ENCODE results near the gene GOLGA8K.
"Not testable (repeated sequence)": the region's sequence is repeated elsewhere in the genome, so short reads cannot be mapped to it uniquely, and the experiment has no call there.

GOLGA8K gene

GRCh38 chr15:32403192-32403591, at the start of gene GOLGA8K:
GOLGA8K (minus strand) TSS chr15:32403292; CDS start chr15:32403194, 98 bp downstream.
- not testable (repeated sequence) for H3K79me2 ChIP-seq (ENCODE audit: control insufficient read depth, insufficient read depth, low read length, unreplicated experiment); H3K36me3 ChIP-seq (ENCODE audit: insufficient read depth, low read length); H3K27me3 ChIP-seq (ENCODE audit: insufficient read depth, low read length); H3K4me3 ChIP-seq (ENCODE audit: low read depth, low read length); H2AFZ ChIP-seq (ENCODE audit: low read length, unreplicated experiment); H3K27ac ChIP-seq (ENCODE audit: low read depth, low read length); H3K4me1 ChIP-seq (ENCODE audit: control insufficient read depth, insufficient read depth, low read length, unreplicated experiment)

- not testable (repeated sequence) for H2AFZ ChIP-seq (ENCODE audit: low read length, unreplicated experiment); H3K4me1 ChIP-seq (ENCODE audit: control insufficient read depth, insufficient read depth, low read length, unreplicated experiment); H3K4me3 ChIP-seq (ENCODE audit: low read depth, low read length); H3K79me2 ChIP-seq (ENCODE audit: control insufficient read depth, insufficient read depth, low read length, unreplicated experiment); H3K27ac ChIP-seq (ENCODE audit: low read depth, low read length); H3K27me3 ChIP-seq (ENCODE audit: insufficient read depth, low read length); H3K36me3 ChIP-seq (ENCODE audit: insufficient read depth, low read length)
Observed at GRCh38 chr15:32440445-32440977, 37.4 kb upstream of the GOLGA8K start.

- not testable (repeated sequence) for H3K27me3 ChIP-seq (ENCODE audit: insufficient read depth, low read length); H3K4me1 ChIP-seq (ENCODE audit: control insufficient read depth, insufficient read depth, low read length, unreplicated experiment); H3K79me2 ChIP-seq (ENCODE audit: control insufficient read depth, insufficient read depth, low read length, unreplicated experiment); H3K27ac ChIP-seq (ENCODE audit: low read depth, low read length); H2AFZ ChIP-seq (ENCODE audit: low read length, unreplicated experiment); H3K4me3 ChIP-seq (ENCODE audit: low read depth, low read length); H3K36me3 ChIP-seq (ENCODE audit: insufficient read depth, low read length)
Observed at GRCh38 chr15:32434102-32434963, 31.2 kb upstream of the GOLGA8K start.

- H3K36me3 ChIP-seq (ENCODE audit: insufficient read depth, low read length); H3K27me3 ChIP-seq (ENCODE audit: insufficient read depth, low read length); H3K4me1 ChIP-seq (ENCODE audit: control insufficient read depth, insufficient read depth, low read length, unreplicated experiment); H3K79me2 ChIP-seq (ENCODE audit: control insufficient read depth, insufficient read depth, low read length, unreplicated experiment); H3K4me3 ChIP-seq (ENCODE audit: low read depth, low read length); H2AFZ ChIP-seq (ENCODE audit: low read length, unreplicated experiment); H3K27ac ChIP-seq (ENCODE audit: low read depth, low read length): not testable (repeated sequence)
Observed at GRCh38 chr15:32427635-32428034, 24.5 kb upstream of the GOLGA8K start.

GRCh38 chr15:32426511-32426910, 23.4 kb upstream of the GOLGA8K start:
- H3K36me3 ChIP-seq (ENCODE audit: insufficient read depth, low read length); H3K79me2 ChIP-seq (ENCODE audit: control insufficient read depth, insufficient read depth, low read length, unreplicated experiment); H2AFZ ChIP-seq (ENCODE audit: low read length, unreplicated experiment); H3K27ac ChIP-seq (ENCODE audit: low read depth, low read length); H3K4me3 ChIP-seq (ENCODE audit: low read depth, low read length); H3K27me3 ChIP-seq (ENCODE audit: insufficient read depth, low read length); H3K4me1 ChIP-seq (ENCODE audit: control insufficient read depth, insufficient read depth, low read length, unreplicated experiment): not testable (repeated sequence)

- H2AFZ ChIP-seq (ENCODE audit: low read length, unreplicated experiment); H3K4me1 ChIP-seq (ENCODE audit: control insufficient read depth, insufficient read depth, low read length, unreplicated experiment); H3K27ac ChIP-seq (ENCODE audit: low read depth, low read length); H3K79me2 ChIP-seq (ENCODE audit: control insufficient read depth, insufficient read depth, low read length, unreplicated experiment); H3K4me3 ChIP-seq (ENCODE audit: low read depth, low read length); H3K36me3 ChIP-seq (ENCODE audit: insufficient read depth, low read length); H3K27me3 ChIP-seq (ENCODE audit: insufficient read depth, low read length): not testable (repeated sequence)
Observed at GRCh38 chr15:32407903-32408302, 4.8 kb upstream of the GOLGA8K start.

- H3K27ac ChIP-seq (ENCODE audit: low read depth, low read length); H3K36me3 ChIP-seq (ENCODE audit: insufficient read depth, low read length); H3K4me3 ChIP-seq (ENCODE audit: low read depth, low read length): not testable (repeated sequence)
Observed at GRCh38 chr15:32396522-32396921, 6.6 kb downstream of the GOLGA8K start.

GRCh38 chr15:32394745-32395144, 8.3 kb downstream of the GOLGA8K start:
- not testable (repeated sequence) for H2AFZ ChIP-seq (ENCODE audit: low read length, unreplicated experiment); H3K79me2 ChIP-seq (ENCODE audit: control insufficient read depth, insufficient read depth, low read length, unreplicated experiment); H3K4me1 ChIP-seq (ENCODE audit: control insufficient read depth, insufficient read depth, low read length, unreplicated experiment); H3K27ac ChIP-seq (ENCODE audit: low read depth, low read length); H3K27me3 ChIP-seq (ENCODE audit: insufficient read depth, low read length); H3K4me3 ChIP-seq (ENCODE audit: low read depth, low read length); H3K36me3 ChIP-seq (ENCODE audit: insufficient read depth, low read length)

More at GRCh38 chr15:32396522-32396921, 6.6 kb downstream of the GOLGA8K start:
- H3K27me3 ChIP-seq (ENCODE audit: insufficient read depth, low read length); H3K79me2 ChIP-seq (ENCODE audit: control insufficient read depth, insufficient read depth, low read length, unreplicated experiment); H3K4me1 ChIP-seq (ENCODE audit: control insufficient read depth, insufficient read depth, low read length, unreplicated experiment); H2AFZ ChIP-seq (ENCODE audit: low read length, unreplicated experiment): not testable (repeated sequence)

- not testable (repeated sequence) for H3K79me2 ChIP-seq (ENCODE audit: control insufficient read depth, insufficient read depth, low read length, unreplicated experiment); H2AFZ ChIP-seq (ENCODE audit: low read length, unreplicated experiment); H3K4me3 ChIP-seq (ENCODE audit: low read depth, low read length); H3K36me3 ChIP-seq (ENCODE audit: insufficient read depth, low read length); H3K27me3 ChIP-seq (ENCODE audit: insufficient read depth, low read length); H3K27ac ChIP-seq (ENCODE audit: low read depth, low read length); H3K4me1 ChIP-seq (ENCODE audit: control insufficient read depth, insufficient read depth, low read length, unreplicated experiment)
Observed at GRCh38 chr15:32388050-32388648, 14.9 kb downstream of the GOLGA8K start.

GRCh38 chr15:32385823-32386495, 17.1 kb downstream of the GOLGA8K start:
- not testable (repeated sequence) for H2AFZ ChIP-seq (ENCODE audit: low read length, unreplicated experiment); H3K4me1 ChIP-seq (ENCODE audit: control insufficient read depth, insufficient read depth, low read length, unreplicated experiment); H3K4me3 ChIP-seq (ENCODE audit: low read depth, low read length); H3K36me3 ChIP-seq (ENCODE audit: insufficient read depth, low read length); H3K79me2 ChIP-seq (ENCODE audit: control insufficient read depth, insufficient read depth, low read length, unreplicated experiment); H3K27ac ChIP-seq (ENCODE audit: low read depth, low read length); H3K27me3 ChIP-seq (ENCODE audit: insufficient read depth, low read length)

- H2AFZ ChIP-seq (ENCODE audit: low read length, unreplicated experiment); H3K27ac ChIP-seq (ENCODE audit: low read depth, low read length); H3K4me3 ChIP-seq (ENCODE audit: low read depth, low read length); H3K27me3 ChIP-seq (ENCODE audit: insufficient read depth, low read length); H3K36me3 ChIP-seq (ENCODE audit: insufficient read depth, low read length); H3K4me1 ChIP-seq (ENCODE audit: control insufficient read depth, insufficient read depth, low read length, unreplicated experiment); H3K79me2 ChIP-seq (ENCODE audit: control insufficient read depth, insufficient read depth, low read length, unreplicated experiment): not testable (repeated sequence)
Observed at GRCh38 chr15:32374185-32374584, 28.9 kb downstream of the GOLGA8K start.

Data from ACC112 (cell line).